GM12865 (cell line): ENCODE results near the gene STAM2.

Experiments used
- DNase-seq: peaks from one replicate; pipeline ENCODE4 v3.0.0; 2010; ENCODE audit warnings: low read depth
- H3K4me3 ChIP-seq: 2 replicates; pipeline ENCODE4 v1.5.1; 2011; ENCODE audit warnings: mild to moderate bottlenecking, low read depth, low read length, control low read depth
- TF ChIP-seq, protein P1 (sequence below): IDR thresholded peaks from 2 replicates; pipeline ENCODE4 v1.5.1; 2011; ENCODE audit warnings: low read length, control low read depth, low read depth, inconsistent platforms; ENCODE audit not compliant: insufficient read depth; ENCODE audit errors: missing control alignments

Gene STAM2

DNA sequence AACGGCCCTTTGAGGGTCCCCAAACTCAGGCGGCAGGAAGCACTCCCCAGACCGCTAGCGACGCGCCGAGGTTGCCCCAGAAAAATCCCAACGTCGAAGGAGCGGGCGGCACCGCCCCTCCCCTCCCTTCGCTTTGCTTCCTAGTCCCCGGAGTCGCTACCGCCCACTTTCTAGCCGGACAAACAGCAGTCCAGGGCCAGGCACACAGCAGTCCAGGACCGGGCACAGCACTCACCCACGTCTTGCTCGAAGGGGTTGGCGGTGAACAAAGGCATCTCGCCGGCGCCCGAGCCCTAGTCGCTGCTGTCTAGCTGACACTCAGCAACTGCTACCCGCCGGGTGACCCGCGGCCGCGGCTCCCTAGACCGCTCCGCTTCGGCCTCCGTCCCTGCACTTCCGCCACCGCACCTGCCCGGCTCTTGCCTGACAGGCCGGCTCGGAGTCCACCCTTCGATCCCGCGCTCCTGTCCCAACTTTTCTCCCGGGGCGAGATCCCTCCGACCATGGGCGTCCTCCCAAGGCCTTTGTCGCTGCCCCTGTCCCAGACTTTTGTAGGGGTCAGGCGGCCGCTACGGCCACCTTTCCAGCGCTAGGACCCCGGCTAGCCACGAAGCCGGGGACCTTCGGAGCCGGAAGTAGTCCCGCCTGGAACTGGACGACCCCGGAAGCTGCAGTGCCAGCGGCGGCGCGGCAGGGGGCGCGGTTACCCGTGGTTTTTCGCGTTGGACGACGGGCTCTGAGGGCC is at the start of gene STAM2:
STAM2 (minus strand) TSS at position 396 of the 745 bp plus-strand sequence; CDS start at position 275, 121 bp downstream.
- TF ChIP-seq, protein P1, sequence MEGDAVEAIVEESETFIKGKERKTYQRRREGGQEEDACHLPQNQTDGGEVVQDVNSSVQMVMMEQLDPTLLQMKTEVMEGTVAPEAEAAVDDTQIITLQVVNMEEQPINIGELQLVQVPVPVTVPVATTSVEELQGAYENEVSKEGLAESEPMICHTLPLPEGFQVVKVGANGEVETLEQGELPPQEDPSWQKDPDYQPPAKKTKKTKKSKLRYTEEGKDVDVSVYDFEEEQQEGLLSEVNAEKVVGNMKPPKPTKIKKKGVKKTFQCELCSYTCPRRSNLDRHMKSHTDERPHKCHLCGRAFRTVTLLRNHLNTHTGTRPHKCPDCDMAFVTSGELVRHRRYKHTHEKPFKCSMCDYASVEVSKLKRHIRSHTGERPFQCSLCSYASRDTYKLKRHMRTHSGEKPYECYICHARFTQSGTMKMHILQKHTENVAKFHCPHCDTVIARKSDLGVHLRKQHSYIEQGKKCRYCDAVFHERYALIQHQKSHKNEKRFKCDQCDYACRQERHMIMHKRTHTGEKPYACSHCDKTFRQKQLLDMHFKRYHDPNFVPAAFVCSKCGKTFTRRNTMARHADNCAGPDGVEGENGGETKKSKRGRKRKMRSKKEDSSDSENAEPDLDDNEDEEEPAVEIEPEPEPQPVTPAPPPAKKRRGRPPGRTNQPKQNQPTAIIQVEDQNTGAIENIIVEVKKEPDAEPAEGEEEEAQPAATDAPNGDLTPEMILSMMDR, result peak; percentile 96
- peak; percentile 96 for DNase-seq
- H3K4me3 ChIP-seq, result peak within 1 kb of the TSS; percentile 76

DNA sequence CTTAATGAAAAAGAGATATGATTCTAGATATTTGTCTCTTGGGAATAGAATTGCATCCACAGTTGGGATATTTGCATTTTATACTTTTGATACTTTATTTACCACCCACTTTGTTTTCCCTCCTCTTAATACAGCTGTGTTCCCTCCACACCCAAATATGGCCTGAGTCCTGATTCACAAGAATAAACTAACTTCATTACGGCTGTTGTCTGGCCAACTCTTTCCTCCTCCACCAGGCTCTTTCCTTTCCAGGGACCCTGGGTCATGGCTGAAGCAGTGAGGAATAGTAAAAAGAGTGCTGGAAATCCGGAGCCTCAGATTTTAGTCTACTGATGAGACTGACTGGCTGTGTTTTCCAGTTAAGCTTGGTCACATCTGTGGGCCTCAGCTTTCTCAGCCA is 48.4 kb upstream of the STAM2 start:
- TF ChIP-seq, protein P1, result no peak
- H3K4me3 ChIP-seq, result no peak overlapping the region
- no peak for DNase-seq

DNA sequence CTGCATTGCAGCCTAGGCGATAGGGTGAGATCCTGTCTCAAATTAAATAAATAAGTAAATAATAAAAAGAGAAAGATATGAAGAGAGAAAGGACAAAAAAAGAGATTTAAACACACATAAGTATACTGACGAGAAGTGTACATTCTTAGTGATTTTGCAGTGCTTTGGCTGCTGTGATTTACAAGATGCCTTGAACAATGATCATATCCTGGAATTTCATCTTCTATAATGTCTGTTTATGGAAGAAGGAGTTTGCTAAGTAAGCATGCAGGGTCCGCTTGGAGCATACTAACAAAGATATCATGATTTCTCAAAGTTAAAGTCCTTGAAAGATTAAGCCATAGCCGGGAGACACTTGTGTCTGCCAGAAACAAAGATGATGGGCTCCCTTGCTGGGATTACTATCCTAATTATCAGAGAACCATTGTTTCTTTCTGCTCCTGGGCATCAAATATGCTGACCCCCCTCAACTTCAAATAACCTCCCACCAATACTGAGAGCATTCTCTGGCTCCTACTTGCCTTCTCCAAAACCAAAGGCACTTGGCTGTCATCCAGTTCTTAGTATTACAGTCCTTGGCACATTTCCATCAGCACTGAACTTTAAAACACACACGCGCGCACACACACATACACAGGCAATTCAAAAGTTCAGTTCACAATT is 47.5 kb upstream of the STAM2 start:
- H3K4me3 ChIP-seq, result no peak overlapping the region
- TF ChIP-seq, protein P1, result no peak
- peak; percentile 25 for DNase-seq

DNA sequence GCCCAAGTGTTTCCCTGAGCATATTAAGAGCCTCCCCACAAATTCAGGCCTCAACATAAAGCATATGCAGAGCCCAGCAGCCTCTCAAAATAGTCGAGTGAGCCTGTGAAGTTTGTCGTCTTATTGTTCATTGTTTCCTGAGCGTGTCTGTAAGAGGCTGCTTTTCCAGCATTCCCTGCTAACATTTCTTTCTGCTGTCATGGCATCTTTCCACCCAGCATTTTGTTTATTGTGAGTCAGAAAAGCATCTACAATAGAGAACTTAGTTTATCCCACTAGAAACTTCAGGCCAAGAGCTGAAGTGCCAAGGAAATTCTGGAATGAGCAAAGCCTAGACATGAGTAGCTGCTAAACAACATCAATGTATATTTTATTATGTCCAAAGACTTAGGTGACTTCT is 46.3 kb upstream of the STAM2 start:
- H3K4me3 ChIP-seq, result no peak overlapping the region
- no peak for DNase-seq
- TF ChIP-seq, protein P1, result no peak

DNA sequence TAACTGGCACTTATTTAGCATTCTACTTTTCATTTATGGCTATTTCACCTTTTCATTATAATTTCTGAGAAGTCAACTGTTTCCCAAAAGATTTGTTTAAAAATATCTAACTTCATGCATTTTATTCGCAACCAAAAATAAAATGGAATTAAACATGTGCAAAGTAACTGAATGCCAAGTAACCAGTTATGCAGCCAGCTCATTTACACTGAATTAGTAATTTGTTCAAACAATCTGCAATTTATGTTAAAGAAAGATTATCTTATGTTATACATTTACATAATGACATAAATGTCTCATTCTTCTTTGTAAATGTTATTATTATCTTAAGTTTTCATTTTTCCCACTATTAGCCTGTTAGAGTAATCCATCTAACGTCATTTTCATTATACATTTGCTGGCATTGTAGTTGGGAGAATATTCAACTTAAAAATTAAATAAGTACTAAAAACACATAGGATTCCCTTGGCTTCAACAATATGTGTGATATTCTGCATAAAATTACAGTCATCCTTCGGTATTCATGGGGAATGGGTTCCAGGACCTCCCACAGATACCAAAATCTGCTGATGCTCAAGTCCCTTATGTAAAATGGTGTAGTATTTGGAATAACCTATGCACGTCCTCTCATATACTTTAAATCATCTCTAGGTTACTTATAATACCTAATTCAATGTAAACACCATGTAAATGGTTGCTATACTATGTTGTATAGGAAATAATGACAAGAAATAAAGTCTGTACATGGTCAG is 43.7 kb upstream of the STAM2 start:
- no peak for DNase-seq
- TF ChIP-seq, protein P1, result no peak
- no peak overlapping the region for H3K4me3 ChIP-seq

DNA sequence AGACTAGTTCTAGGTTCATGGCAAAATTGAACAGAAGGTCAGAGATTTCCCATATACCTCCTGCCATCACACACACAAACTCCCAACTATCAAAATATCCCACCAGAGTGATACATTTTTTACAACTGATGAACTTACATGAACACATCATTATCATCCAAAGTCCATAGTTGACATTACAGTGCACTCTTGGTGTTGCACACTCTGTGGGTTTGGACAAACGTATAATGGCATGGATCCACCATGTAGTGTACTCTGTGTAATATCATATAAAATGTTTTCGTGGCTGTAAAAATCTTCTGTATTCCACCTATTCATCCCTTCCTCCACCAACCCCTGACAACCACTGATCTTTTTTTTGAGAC is 25.9 kb upstream of the STAM2 start:
- TF ChIP-seq, protein P1, result no peak
- H3K4me3 ChIP-seq, result no peak overlapping the region
- no peak for DNase-seq
